Fibroblast of lung (primary cell): ENCODE measurements around the gene DIP2C.

Experiments
- EZH2 ChIP-seq: IDR thresholded peaks from 2 replicates; pipeline ENCODE4 v1.5.1; 2012; ENCODE audit warnings: low read length, control low read depth, mild to moderate bottlenecking; ENCODE audit errors: missing control alignments
- TF ChIP-seq, protein P1 (sequence below), 2 donors: IDR thresholded peaks in 1 of 2; conservative IDR thresholded peaks in 1 of 2; 1 replicate in 1 of 2; 2 replicates in 1 of 2; pipeline ENCODE4 v1.5.1; 2011 to 2012; ENCODE audit warnings: low read length in 2 of 2, control low read depth in 1 of 2, inconsistent platforms in 1 of 2, low read depth in 1 of 2, mild to moderate bottlenecking in 1 of 2

DNA sequence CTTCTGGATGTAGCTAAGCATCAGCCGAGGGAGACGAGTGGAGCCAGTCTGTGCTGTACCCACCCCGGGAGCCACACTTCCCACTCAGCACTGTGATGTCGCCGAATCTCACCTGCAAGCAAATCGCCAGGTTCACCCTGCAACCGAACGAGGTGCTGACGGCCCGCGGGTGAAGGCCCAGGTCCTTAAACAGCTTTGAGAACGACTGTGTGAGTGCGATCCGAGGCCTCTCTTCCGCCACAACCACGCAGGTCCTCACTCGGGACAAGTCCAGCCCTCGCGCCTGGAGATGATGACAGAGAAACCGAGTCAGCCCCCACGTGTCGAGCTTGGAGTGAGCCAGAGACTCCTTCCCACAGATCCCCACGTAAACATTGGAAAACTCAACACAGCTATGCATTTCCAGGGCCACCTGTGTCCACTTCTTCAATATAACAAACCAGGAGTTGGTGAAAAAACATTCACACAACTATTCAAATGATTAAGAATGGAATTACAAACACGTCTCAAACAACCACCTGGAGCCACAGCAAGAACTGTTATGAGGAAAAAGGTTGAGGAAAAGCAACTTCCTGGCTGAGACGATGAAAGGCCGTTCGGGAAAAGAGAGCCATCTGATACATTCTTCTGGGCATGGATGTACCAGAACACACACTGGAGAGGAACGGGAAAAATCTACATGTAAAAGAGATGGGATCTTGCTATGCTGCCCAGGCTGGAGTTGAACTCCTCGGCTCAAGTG is 362.4 kb downstream of the DIP2C start:
- TF ChIP-seq, protein P1, sequence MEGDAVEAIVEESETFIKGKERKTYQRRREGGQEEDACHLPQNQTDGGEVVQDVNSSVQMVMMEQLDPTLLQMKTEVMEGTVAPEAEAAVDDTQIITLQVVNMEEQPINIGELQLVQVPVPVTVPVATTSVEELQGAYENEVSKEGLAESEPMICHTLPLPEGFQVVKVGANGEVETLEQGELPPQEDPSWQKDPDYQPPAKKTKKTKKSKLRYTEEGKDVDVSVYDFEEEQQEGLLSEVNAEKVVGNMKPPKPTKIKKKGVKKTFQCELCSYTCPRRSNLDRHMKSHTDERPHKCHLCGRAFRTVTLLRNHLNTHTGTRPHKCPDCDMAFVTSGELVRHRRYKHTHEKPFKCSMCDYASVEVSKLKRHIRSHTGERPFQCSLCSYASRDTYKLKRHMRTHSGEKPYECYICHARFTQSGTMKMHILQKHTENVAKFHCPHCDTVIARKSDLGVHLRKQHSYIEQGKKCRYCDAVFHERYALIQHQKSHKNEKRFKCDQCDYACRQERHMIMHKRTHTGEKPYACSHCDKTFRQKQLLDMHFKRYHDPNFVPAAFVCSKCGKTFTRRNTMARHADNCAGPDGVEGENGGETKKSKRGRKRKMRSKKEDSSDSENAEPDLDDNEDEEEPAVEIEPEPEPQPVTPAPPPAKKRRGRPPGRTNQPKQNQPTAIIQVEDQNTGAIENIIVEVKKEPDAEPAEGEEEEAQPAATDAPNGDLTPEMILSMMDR (conservative IDR thresholded peaks at IDR 0.05 in 1 of 2, IDR thresholded peaks at IDR 0.05 in 1 of 2; ENCODE audit: low read depth in 1 of 2, low read length in 2 of 2): no peak
- TF ChIP-seq EZH2: no peak
